ENCODE results near the gene TMEM92.

Gene TMEM92

GRCh38 chr17:50303596-50303995, 29.3 kb downstream of the TMEM92 start:
- TF ChIP-seq CTCF (IDR thresholded peaks at IDR 0.05; ENCODE audit: unreplicated experiment in 3 of 3), result no peak
- peaks cover 5% of the 10 kb centered on the region for H3K27me3 Mint-ChIP-seq (ENCODE audit: low read depth)
- no peak overlapping the region for H3K4me3 Mint-ChIP-seq
- no peaks in the 10 kb centered on the region for H3K36me3 Mint-ChIP-seq (ENCODE audit: low read depth)
- no peak overlapping the region for H3K27ac Mint-ChIP-seq
- H3K4me1 Mint-ChIP-seq, result peaks cover 28% of the 10 kb centered on the region
- no peaks in the 10 kb centered on the region for H3K9me3 Mint-ChIP-seq

GRCh38 chr17:50304781-50305404, 30.6 kb downstream of the TMEM92 start:
- TF ChIP-seq CTCF (IDR thresholded peaks at IDR 0.05; ENCODE audit: unreplicated experiment in 3 of 3), result no peak
- H3K36me3 Mint-ChIP-seq (ENCODE audit: low read depth), result no peaks in the 10 kb centered on the region
- no peak overlapping the region for H3K4me3 Mint-ChIP-seq
- peaks cover 27% of the 10 kb centered on the region for H3K4me1 Mint-ChIP-seq
- no peaks in the 10 kb centered on the region for H3K9me3 Mint-ChIP-seq
- H3K27me3 Mint-ChIP-seq (ENCODE audit: low read depth), result peaks cover 5% of the 10 kb centered on the region
- peak overlapping the region in 2 of 3 experiments; percentile 52 to 61 for H3K27ac Mint-ChIP-seq

- no peaks in the 10 kb centered on the region for H3K9me3 Mint-ChIP-seq
- H3K27ac Mint-ChIP-seq, result no peak overlapping the region
- H3K27me3 Mint-ChIP-seq (ENCODE audit: low read depth), result peaks cover 13% of the 10 kb centered on the region
- peaks cover 36% of the 10 kb centered on the region for H3K4me1 Mint-ChIP-seq
- no peak overlapping the region for H3K4me3 Mint-ChIP-seq
- TF ChIP-seq CTCF (IDR thresholded peaks at IDR 0.05; ENCODE audit: unreplicated experiment in 3 of 3), result no peak
- no peaks in the 10 kb centered on the region for H3K36me3 Mint-ChIP-seq (ENCODE audit: low read depth)
These were observed 33.4 kb downstream of the TMEM92 start for GRCh38 chr17:50307654-50308053.

- no peak for TF ChIP-seq CTCF (IDR thresholded peaks at IDR 0.05; ENCODE audit: unreplicated experiment in 3 of 3)
- peaks cover 39% of the 10 kb centered on the region for H3K4me1 Mint-ChIP-seq
- peaks cover 13% of the 10 kb centered on the region for H3K27me3 Mint-ChIP-seq (ENCODE audit: low read depth)
These were observed 34.4 kb downstream of the TMEM92 start for GRCh38 chr17:50308666-50309065.

GRCh38 chr17:50310455-50311111, 36.3 kb downstream of the TMEM92 start:
- Mint-ChIP-seq H3K36me3 (ENCODE audit: low read depth) (no peaks in the 10 kb centered on the region), H3K4me3 (no peak overlapping the region), H3K27me3 (ENCODE audit: low read depth) (peaks cover 8% of the 10 kb centered on the region), H3K4me1 (peaks cover 38% of the 10 kb centered on the region), H3K27ac (no peak overlapping the region), H3K9me3 (peaks cover 4% of the 10 kb centered on the region)
- TF ChIP-seq CTCF (IDR thresholded peaks at IDR 0.05; ENCODE audit: unreplicated experiment in 3 of 3), result no peak

More at GRCh38 chr17:50308666-50309065, 34.4 kb downstream of the TMEM92 start:
- Mint-ChIP-seq H3K9me3 (no peaks in the 10 kb centered on the region), H3K4me3 (no peak overlapping the region), H3K27ac (no peak overlapping the region), H3K36me3 (ENCODE audit: low read depth) (no peaks in the 10 kb centered on the region)

GRCh38 chr17:50311112-50311460, 36.8 kb downstream of the TMEM92 start:
- Mint-ChIP-seq H3K9me3 (peaks cover 4% of the 10 kb centered on the region), H3K4me3 (no peak overlapping the region), H3K27ac (no peak overlapping the region), H3K4me1 (peaks cover 34% of the 10 kb centered on the region), H3K27me3 (ENCODE audit: low read depth) (peaks cover 8% of the 10 kb centered on the region), H3K36me3 (ENCODE audit: low read depth) (no peaks in the 10 kb centered on the region)
- TF ChIP-seq CTCF (IDR thresholded peaks at IDR 0.05; ENCODE audit: unreplicated experiment in 3 of 3), result no peak

Data from nephron (organoid).